ENCODE measurements around the gene PTPRG. TPM values are rescaled to one million over a fixed set of nuclear protein-coding genes. Genes with fewer than 3 reads are reported as not detected.

Gene PTPRG
- total RNA-seq, 1 donor from 2014 or later: 44.3 TPM

GRCh38 chr3:62276658-62277180 lies 715.3 kb downstream of the PTPRG start:
- no peak overlapping the region for H3K4me3 Mint-ChIP-seq (ENCODE audit: low read depth)
- TF ChIP-seq, protein P1, sequence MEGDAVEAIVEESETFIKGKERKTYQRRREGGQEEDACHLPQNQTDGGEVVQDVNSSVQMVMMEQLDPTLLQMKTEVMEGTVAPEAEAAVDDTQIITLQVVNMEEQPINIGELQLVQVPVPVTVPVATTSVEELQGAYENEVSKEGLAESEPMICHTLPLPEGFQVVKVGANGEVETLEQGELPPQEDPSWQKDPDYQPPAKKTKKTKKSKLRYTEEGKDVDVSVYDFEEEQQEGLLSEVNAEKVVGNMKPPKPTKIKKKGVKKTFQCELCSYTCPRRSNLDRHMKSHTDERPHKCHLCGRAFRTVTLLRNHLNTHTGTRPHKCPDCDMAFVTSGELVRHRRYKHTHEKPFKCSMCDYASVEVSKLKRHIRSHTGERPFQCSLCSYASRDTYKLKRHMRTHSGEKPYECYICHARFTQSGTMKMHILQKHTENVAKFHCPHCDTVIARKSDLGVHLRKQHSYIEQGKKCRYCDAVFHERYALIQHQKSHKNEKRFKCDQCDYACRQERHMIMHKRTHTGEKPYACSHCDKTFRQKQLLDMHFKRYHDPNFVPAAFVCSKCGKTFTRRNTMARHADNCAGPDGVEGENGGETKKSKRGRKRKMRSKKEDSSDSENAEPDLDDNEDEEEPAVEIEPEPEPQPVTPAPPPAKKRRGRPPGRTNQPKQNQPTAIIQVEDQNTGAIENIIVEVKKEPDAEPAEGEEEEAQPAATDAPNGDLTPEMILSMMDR (IDR thresholded peaks at IDR 0.05; ENCODE audit: unreplicated experiment): no peak
- H3K27ac Mint-ChIP-seq: no peak overlapping the region
- peaks cover 15% of the 10 kb centered on the region for H3K36me3 Mint-ChIP-seq (ENCODE audit: insufficient read depth)
- no peaks in the 10 kb centered on the region for H3K9me3 Mint-ChIP-seq (ENCODE audit: low read depth)
- no peak for DNase-seq (ENCODE audit: low spot score, unreplicated experiment)
- H3K27me3 Mint-ChIP-seq: no peaks in the 10 kb centered on the region
- no peaks in the 10 kb centered on the region for H3K4me1 Mint-ChIP-seq (ENCODE audit: low read depth)

GRCh38 chr3:62277450-62277849 lies 716.1 kb downstream of the PTPRG start:
- Mint-ChIP-seq H3K36me3 (ENCODE audit: insufficient read depth) (peaks cover 12% of the 10 kb centered on the region), H3K27me3 (no peaks in the 10 kb centered on the region), H3K4me1 (ENCODE audit: low read depth) (no peaks in the 10 kb centered on the region), H3K4me3 (ENCODE audit: low read depth) (no peak overlapping the region), H3K9me3 (ENCODE audit: low read depth) (no peaks in the 10 kb centered on the region), H3K27ac (no peak overlapping the region)
- no peak for DNase-seq (ENCODE audit: low spot score, unreplicated experiment)
- TF ChIP-seq, protein P1 (IDR thresholded peaks at IDR 0.05; ENCODE audit: unreplicated experiment): no peak

- Mint-ChIP-seq H3K27me3 (no peaks in the 10 kb centered on the region), H3K27ac (no peak overlapping the region), H3K4me3 (ENCODE audit: low read depth) (no peak overlapping the region), H3K36me3 (ENCODE audit: insufficient read depth) (peaks cover 12% of the 10 kb centered on the region), H3K4me1 (ENCODE audit: low read depth) (no peaks in the 10 kb centered on the region), H3K9me3 (ENCODE audit: low read depth) (no peaks in the 10 kb centered on the region)
- no peak for DNase-seq (ENCODE audit: low spot score, unreplicated experiment)
- TF ChIP-seq, protein P1 (IDR thresholded peaks at IDR 0.05; ENCODE audit: unreplicated experiment): no peak
Measured at GRCh38 chr3:62277986-62278385, 716.6 kb downstream of the PTPRG start.

DNA sequence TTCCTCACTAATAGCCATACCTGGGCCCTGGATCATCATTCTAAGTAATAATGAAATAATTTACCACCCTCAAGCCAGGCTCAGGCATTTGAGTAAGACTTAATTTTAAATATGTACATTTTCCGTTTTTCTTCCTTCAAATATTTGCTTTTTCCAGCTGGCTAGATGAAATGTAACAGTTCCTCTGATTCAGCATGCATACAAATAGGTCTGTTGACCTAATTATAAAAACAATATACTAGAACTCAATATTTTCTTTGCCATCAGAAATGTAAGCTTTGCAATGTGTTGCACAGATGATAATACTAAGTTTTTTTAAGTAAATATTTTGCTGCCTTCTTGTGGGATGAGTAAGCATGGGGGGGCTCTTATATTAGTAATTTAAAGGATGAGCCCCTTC lies 720.4 kb downstream of the PTPRG start:
- TF ChIP-seq, protein P1 (IDR thresholded peaks at IDR 0.05; ENCODE audit: unreplicated experiment): no peak
- peaks cover 6% of the 10 kb centered on the region for H3K4me1 Mint-ChIP-seq (ENCODE audit: low read depth)
- no peak overlapping the region for H3K4me3 Mint-ChIP-seq (ENCODE audit: low read depth)
- no peak for DNase-seq (ENCODE audit: low spot score, unreplicated experiment)
- no peaks in the 10 kb centered on the region for H3K27me3 Mint-ChIP-seq
- H3K9me3 Mint-ChIP-seq (ENCODE audit: low read depth): no peaks in the 10 kb centered on the region
- H3K27ac Mint-ChIP-seq: no peak overlapping the region
- peaks cover 6% of the 10 kb centered on the region for H3K36me3 Mint-ChIP-seq (ENCODE audit: insufficient read depth)

GRCh38 chr3:62284442-62284841 lies 723.1 kb downstream of the PTPRG start:
- H3K4me3 Mint-ChIP-seq (ENCODE audit: low read depth): no peak overlapping the region

More at GRCh38 chr3:62284442-62284841, 723.1 kb downstream of the PTPRG start:
- H3K27me3 Mint-ChIP-seq: no peaks in the 10 kb centered on the region
- H3K27ac Mint-ChIP-seq: no peak overlapping the region
- peaks cover 3% of the 10 kb centered on the region for H3K36me3 Mint-ChIP-seq (ENCODE audit: insufficient read depth)
- peaks cover 6% of the 10 kb centered on the region for H3K4me1 Mint-ChIP-seq (ENCODE audit: low read depth)
- TF ChIP-seq, protein P1 (IDR thresholded peaks at IDR 0.05; ENCODE audit: unreplicated experiment): no peak
- H3K9me3 Mint-ChIP-seq (ENCODE audit: low read depth): no peaks in the 10 kb centered on the region
- no peak for DNase-seq (ENCODE audit: low spot score, unreplicated experiment)
